KMS-11 (cell line): ENCODE measurements around the gene ITPR2.

Source experiments
- H2AFZ ChIP-seq: fragments of 200-600 bp; sonication (generic); 2 replicates; pipeline ENCODE4 v1.6.1; 2016; ENCODE audit warnings: antibody characterized with exemption, mixed run types, low read depth
- H3K27ac ChIP-seq: fragments of 200-600 bp; sonication (generic); 2 replicates; pipeline ENCODE4 v1.6.1; 2016; ENCODE audit warnings: mild to moderate bottlenecking, mixed run types
- H3K27me3 ChIP-seq: fragments of 200-600 bp; sonication (generic); 2 replicates; pipeline ENCODE4 v1.6.1; 2017; ENCODE audit warnings: mild to moderate bottlenecking, low read depth, mixed run types, moderate library complexity; ENCODE audit not compliant: insufficient read depth
- H3K36me3 ChIP-seq: fragments of 200-600 bp; sonication (generic); 2 replicates; pipeline ENCODE4 v1.6.1; 2017; ENCODE audit warnings: mild to moderate bottlenecking, mixed run types; ENCODE audit not compliant: insufficient read depth
- H3K4me1 ChIP-seq: fragments of 200-600 bp; sonication (generic); 2 replicates; pipeline ENCODE4 v1.6.1; 2016; ENCODE audit warnings: mild to moderate bottlenecking, low read depth, mixed run types; ENCODE audit not compliant: poor library complexity, severe bottlenecking
- H3K4me2 ChIP-seq: fragments of 200-600 bp; sonication (generic); 2 replicates; pipeline ENCODE4 v1.7.0; 2016; ENCODE audit warnings: mild to moderate bottlenecking, mixed run types
- H3K4me3 ChIP-seq: fragments of 200-600 bp; sonication (generic); IDR thresholded peaks from 2 replicates; pipeline ENCODE4 v1.6.1; 2017; ENCODE audit warnings: low read depth, low read length, mixed read lengths; ENCODE audit not compliant: insufficient read depth
- H3K79me2 ChIP-seq: fragments of 200-600 bp; sonication (generic); 2 replicates; pipeline ENCODE4 v1.6.1; 2016; ENCODE audit warnings: low read depth, mixed run types; ENCODE audit not compliant: insufficient read depth
- H3K9ac ChIP-seq: fragments of 200-600 bp; sonication (generic); 2 replicates; pipeline ENCODE4 v1.6.1; 2016; ENCODE audit warnings: mild to moderate bottlenecking, mixed run types
- H4K20me1 ChIP-seq: fragments of 200-600 bp; sonication (generic); 2 replicates; pipeline ENCODE4 v1.6.1; 2016; ENCODE audit warnings: mild to moderate bottlenecking, mixed run types; ENCODE audit not compliant: insufficient read depth
- TF ChIP-seq, protein P1 (sequence below): fragments of 200-600 bp; sonication (generic); conservative IDR thresholded peaks from 2 replicates; pipeline ENCODE4 v1.6.1; 2017; ENCODE audit warnings: low read depth, mild to moderate bottlenecking, antibody characterized with exemption, low read length, moderate library complexity, mixed read lengths

The ITPR2 gene

DNA sequence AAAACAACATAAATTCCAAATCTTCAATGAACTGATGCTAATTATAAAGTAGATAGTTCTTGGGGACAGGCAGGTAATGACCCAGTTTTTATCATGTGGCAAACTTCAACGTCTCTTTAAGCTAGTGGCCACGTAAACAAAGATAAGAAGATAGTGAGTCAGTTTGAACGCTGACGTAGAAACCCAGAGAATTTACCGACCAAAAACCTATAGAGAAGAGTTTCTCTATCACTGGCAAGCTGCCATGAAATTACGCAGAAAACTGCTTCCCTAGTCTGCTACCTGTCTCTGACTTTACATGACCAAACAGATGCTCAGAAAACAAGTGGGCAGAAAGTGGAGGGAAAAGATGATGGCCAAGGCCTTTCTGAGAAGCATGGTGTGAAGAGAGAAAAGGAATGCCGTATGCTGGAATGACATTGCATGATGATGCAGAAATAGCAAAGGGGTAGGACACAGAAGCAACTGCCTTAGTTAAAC lies 136.3 kb downstream of the ITPR2 start:
- Histone ChIP-seq H4K20me1 (no peaks in the 10 kb centered on the region), H2AFZ (no peak overlapping the region), H3K27me3 (no peaks in the 10 kb centered on the region), H3K4me1 (no peaks in the 10 kb centered on the region), H3K36me3 (no peaks in the 10 kb centered on the region), H3K79me2 (no peaks in the 10 kb centered on the region), H3K27ac (no peak overlapping the region), H3K4me3 (no peak overlapping the region), H3K9ac (no peak overlapping the region), H3K4me2 (no peak overlapping the region)
- TF ChIP-seq, protein P1, sequence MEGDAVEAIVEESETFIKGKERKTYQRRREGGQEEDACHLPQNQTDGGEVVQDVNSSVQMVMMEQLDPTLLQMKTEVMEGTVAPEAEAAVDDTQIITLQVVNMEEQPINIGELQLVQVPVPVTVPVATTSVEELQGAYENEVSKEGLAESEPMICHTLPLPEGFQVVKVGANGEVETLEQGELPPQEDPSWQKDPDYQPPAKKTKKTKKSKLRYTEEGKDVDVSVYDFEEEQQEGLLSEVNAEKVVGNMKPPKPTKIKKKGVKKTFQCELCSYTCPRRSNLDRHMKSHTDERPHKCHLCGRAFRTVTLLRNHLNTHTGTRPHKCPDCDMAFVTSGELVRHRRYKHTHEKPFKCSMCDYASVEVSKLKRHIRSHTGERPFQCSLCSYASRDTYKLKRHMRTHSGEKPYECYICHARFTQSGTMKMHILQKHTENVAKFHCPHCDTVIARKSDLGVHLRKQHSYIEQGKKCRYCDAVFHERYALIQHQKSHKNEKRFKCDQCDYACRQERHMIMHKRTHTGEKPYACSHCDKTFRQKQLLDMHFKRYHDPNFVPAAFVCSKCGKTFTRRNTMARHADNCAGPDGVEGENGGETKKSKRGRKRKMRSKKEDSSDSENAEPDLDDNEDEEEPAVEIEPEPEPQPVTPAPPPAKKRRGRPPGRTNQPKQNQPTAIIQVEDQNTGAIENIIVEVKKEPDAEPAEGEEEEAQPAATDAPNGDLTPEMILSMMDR = no peak

DNA sequence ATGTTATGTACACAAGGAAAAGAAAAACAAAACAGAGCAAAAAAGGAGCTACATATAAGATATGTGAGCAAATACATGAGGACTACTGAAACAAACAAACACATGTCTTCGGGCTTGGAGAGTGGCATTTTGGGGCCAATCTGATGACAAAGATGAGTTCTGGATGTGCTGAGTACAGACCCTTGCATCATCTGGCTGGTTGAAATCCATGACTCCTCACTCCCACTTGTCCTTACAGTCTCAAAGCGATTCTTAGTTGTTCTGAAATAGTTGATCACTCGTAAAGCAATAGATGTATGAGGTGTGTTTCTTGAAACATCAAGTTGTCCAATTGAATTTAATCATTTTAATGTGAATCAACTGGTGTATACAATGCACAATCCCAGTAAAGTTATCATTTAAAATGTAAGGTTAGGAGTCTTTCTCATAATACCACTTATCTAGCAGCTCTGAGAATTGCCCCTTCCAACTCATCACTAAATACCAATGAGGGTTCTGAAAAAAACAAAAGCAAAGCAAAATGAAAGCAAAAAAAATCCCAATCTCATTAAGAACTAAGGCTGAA lies 136.9 kb downstream of the ITPR2 start:
- no peaks in the 10 kb centered on the region for H3K4me1 ChIP-seq
- no peak overlapping the region for H3K9ac ChIP-seq
- TF ChIP-seq, protein P1 = no peak
- no peaks in the 10 kb centered on the region for H3K36me3 ChIP-seq
- H3K4me2 ChIP-seq = no peak overlapping the region
- no peak overlapping the region for H3K4me3 ChIP-seq
- no peaks in the 10 kb centered on the region for H3K27me3 ChIP-seq
- no peaks in the 10 kb centered on the region for H4K20me1 ChIP-seq
- no peaks in the 10 kb centered on the region for H3K79me2 ChIP-seq
- no peak overlapping the region for H2AFZ ChIP-seq
- H3K27ac ChIP-seq = no peak overlapping the region

DNA sequence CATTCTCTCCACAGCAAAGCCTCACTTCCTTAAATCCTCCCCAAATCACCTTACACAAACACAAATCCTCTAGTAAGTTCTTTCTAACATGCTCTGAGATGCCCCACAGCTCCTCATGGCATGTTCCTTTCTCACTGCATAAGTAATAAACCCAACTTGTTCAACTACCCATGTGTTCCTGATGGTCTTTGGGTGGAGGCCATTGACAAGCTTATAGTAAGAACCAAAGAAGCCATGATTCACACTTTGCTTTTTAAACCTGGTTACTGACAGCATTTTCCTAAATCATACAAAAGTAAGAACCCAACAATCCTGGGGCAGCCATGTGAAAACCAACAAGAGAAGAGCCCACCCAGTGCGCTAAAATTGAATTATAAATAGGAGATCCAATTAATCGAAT lies 138.6 kb downstream of the ITPR2 start:
- H3K4me1 ChIP-seq = no peaks in the 10 kb centered on the region
- no peak overlapping the region for H3K4me3 ChIP-seq
- TF ChIP-seq, protein P1 = no peak
- no peak overlapping the region for H2AFZ ChIP-seq
- no peaks in the 10 kb centered on the region for H3K27me3 ChIP-seq
- H4K20me1 ChIP-seq = no peaks in the 10 kb centered on the region
- H3K4me2 ChIP-seq = no peak overlapping the region
- no peak overlapping the region for H3K9ac ChIP-seq
- no peaks in the 10 kb centered on the region for H3K79me2 ChIP-seq
- H3K36me3 ChIP-seq = no peaks in the 10 kb centered on the region
- no peak overlapping the region for H3K27ac ChIP-seq

- Histone ChIP-seq H3K4me2 (no peak overlapping the region), H3K79me2 (no peaks in the 10 kb centered on the region), H3K4me1 (no peaks in the 10 kb centered on the region), H3K4me3 (no peak overlapping the region), H3K9ac (no peak overlapping the region), H4K20me1 (no peaks in the 10 kb centered on the region), H2AFZ (no peak overlapping the region), H3K27me3 (no peaks in the 10 kb centered on the region), H3K27ac (no peak overlapping the region), H3K36me3 (no peaks in the 10 kb centered on the region)
- TF ChIP-seq, protein P1 = no peak
Measured at GRCh38 chr12:26692407-26692806, 140.6 kb downstream of the ITPR2 start.
